NCI-H748 (cell line): ENCODE data around the gene GDF2.

Experiments
- DNase-seq: peaks from one replicate; lab custom pipeline; 2025; ENCODE audit not compliant: unreplicated experiment; lab: John Stamatoyannopoulos, UW

Gene GDF2

GRCh38 chr10:47366731-47367460 lies 44.6 kb downstream of the GDF2 start:
- no peak for DNase-seq

- no peak for DNase-seq
Observed at GRCh38 chr10:47367646-47368045, 45.4 kb downstream of the GDF2 start.

GRCh38 chr10:47368431-47369180 lies 46.4 kb downstream of the GDF2 start:
- DNase-seq = no peak

- DNase-seq = no peak
Observed at GRCh38 chr10:47369251-47369894, 47.1 kb downstream of the GDF2 start.

- DNase-seq = no peak
Observed at GRCh38 chr10:47370015-47370767, 47.9 kb downstream of the GDF2 start.

GRCh38 chr10:47370878-47371277 lies 48.6 kb downstream of the GDF2 start:
- DNase-seq = no peak

GRCh38 chr10:47371629-47372485 lies 49.6 kb downstream of the GDF2 start:
- DNase-seq = no peak

- no peak for DNase-seq
Observed at GRCh38 chr10:47372726-47373125, 50.5 kb downstream of the GDF2 start.

GRCh38 chr10:47374611-47375536 lies 52.6 kb downstream of the GDF2 start:
- DNase-seq = no peak

GRCh38 chr10:47376522-47377220 lies 54.4 kb downstream of the GDF2 start:
- peak; percentile 25 for DNase-seq
